Measurements from ENCODE around the gene RC3H1.

DNA sequence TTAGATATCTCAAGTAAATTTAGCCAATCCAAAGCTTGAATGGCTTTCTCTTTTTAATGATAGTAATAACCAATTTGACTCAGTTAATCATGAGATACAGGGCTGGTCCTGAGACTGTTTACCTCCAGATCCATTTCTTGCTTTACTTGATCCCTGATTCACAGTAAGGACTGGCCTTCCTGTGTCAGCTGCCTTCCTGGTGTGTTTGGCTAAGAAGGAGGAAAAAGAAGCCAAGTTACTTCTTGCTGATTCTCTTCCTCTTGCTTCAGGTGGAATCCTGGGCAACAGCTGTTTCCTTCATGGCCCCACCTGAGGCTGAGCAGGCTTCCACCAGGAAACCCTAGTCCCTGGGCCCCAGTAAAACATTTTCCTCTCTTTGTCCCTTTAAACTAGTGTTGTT is 14.6 kb upstream of the RC3H1 start:
- TF ChIP-seq, protein P1, sequence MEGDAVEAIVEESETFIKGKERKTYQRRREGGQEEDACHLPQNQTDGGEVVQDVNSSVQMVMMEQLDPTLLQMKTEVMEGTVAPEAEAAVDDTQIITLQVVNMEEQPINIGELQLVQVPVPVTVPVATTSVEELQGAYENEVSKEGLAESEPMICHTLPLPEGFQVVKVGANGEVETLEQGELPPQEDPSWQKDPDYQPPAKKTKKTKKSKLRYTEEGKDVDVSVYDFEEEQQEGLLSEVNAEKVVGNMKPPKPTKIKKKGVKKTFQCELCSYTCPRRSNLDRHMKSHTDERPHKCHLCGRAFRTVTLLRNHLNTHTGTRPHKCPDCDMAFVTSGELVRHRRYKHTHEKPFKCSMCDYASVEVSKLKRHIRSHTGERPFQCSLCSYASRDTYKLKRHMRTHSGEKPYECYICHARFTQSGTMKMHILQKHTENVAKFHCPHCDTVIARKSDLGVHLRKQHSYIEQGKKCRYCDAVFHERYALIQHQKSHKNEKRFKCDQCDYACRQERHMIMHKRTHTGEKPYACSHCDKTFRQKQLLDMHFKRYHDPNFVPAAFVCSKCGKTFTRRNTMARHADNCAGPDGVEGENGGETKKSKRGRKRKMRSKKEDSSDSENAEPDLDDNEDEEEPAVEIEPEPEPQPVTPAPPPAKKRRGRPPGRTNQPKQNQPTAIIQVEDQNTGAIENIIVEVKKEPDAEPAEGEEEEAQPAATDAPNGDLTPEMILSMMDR (IDR thresholded peaks at IDR 0.05): no peak
- no peak for TF ChIP-seq POLR2A (IDR thresholded peaks at IDR 0.05)
